Glomerular visceral epithelial cell (primary cell): ENCODE data around the gene RGL3.
"Not testable (repeated sequence)": the region's sequence is repeated elsewhere in the genome, so short reads cannot be mapped to it uniquely, and the experiment has no call there.

Experiments
- DNase-seq: peaks from one replicate; pipeline ENCODE4 v3.0.0-alpha.2; 2016; ENCODE audit errors: extremely low spot score

Gene RGL3

DNA sequence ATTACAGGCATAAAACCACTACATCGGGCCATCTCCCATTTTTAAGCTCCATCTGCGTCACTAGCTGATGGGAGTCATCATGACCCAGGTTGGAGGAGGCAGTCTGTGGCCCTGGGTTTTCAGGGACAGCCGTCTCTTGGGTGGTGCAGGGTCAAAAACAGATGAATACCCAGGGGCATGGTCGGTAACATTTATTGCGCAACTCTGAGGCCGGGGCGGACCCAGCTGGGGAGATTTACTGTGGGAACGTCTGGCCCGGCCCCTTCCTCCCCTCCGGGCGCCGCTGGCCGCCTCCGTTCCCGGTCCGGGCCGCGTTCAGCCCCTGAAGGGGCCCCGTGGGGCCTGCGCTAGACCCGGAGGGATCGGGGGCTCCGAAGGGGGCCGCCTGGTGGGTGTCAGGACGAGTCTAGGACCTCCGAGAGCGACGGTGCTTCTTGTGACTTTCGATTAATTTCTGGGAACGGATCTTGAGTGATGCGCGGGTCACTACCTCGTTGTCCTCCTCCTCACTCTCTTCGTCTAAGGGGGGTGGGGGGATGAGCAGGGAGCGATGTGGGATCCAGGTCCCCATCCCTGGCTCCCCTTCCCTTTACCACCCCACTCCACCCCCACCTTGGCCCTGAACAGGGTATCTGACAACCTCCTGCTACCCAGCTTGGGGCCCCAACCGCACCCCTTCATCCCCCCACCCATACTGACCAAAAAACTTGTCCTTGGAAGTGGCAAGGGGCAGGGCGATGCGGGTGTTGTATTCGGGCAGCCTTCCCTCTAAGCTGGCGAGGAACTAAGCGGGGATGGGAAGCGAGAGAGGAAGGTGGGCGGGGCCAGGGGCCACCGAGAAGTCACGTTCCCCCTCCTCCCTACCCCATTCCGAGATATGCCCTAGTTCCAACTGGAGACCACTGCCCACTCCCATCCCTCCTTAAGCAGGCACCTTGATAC, 1.6 kb upstream of the RGL3 start:
- no peak for DNase-seq

- DNase-seq: no peak
These were observed 993 bp downstream of the RGL3 start for GRCh38 chr19:11418094-11418548.

GRCh38 chr19:11416346-11417052, 2.6 kb downstream of the RGL3 start:
- DNase-seq: no peak

- DNase-seq: no peak
These were observed 4.6 kb downstream of the RGL3 start for GRCh38 chr19:11414544-11414943.

GRCh38 chr19:11410682-11411081, 8.4 kb downstream of the RGL3 start:
- peak; percentile 62 for DNase-seq

- no peak for DNase-seq
These were observed 10.5 kb downstream of the RGL3 start for GRCh38 chr19:11408591-11408990.

DNA sequence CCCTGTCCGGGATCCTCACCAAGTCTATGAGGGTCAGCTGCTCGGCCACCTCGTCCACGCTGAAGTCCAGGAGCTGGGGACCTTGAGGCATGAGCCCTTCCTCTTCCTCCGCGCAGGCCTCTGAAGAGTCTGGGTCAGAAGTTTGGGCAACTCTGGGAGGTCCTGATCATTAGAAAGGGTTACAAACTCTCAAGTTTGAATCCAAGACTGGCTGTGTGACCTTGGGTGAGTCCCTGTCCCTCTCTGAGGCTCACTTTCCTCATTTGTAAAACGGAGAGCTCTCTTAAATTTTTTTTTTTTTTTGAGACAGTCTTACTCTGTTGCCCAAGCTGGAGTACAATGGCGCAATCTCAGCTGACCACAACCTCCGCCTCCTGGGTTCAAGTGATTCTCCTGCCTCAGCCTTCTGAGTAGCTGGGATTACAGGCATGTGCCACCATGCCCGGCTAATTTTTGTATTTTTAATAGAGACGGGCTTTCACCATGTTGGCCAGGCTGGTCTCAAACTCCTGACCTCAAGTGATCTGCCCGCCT, 12.3 kb downstream of the RGL3 start:
- not testable (repeated sequence) for DNase-seq

- no peak for DNase-seq
These were observed 13.1 kb downstream of the RGL3 start for GRCh38 chr19:11405846-11406643.

- DNase-seq: no peak
These were observed 14.4 kb downstream of the RGL3 start for GRCh38 chr19:11404588-11405222.

GRCh38 chr19:11401808-11402543, 17.1 kb downstream of the RGL3 start:
- DNase-seq: no peak

DNA sequence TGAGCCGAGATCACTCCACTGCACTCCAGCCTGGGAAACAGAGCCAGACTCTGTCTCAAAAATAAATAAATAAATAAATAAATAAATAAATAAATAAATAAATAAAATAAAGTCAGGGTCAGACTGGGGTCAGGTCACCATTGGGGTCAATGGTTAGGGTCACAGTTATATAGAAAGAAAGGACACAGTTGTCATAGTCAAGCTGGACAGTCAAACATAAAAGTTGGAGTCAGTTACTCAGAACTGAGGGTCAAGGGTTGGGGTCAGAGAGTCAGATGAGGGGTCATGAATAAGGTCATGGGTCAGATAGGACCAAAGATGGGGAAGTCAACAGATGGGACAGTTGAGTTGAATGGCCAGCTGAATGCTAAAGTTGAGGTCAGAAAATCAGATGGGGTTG, 18.3 kb downstream of the RGL3 start:
- no peak for DNase-seq

DNA sequence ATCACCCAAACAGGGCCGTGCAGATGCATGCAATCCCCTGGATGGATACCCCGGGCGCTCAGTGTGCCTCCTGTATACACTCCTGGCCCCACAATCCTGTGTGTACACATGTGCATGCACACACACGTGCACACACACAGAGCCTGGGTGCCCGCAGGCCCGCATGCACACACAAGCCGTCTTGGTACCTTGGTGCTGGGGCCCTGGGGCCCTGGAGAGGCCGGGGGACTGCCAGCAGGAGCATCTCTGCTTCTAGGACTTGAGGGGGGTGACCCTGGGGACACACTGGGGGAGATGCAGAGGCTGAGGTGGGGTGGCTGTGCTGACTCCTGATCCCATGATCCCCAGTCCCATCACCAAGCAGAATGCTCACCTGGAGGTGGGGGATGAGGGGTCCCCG, 19.4 kb downstream of the RGL3 start:
- DNase-seq: no peak

DNA sequence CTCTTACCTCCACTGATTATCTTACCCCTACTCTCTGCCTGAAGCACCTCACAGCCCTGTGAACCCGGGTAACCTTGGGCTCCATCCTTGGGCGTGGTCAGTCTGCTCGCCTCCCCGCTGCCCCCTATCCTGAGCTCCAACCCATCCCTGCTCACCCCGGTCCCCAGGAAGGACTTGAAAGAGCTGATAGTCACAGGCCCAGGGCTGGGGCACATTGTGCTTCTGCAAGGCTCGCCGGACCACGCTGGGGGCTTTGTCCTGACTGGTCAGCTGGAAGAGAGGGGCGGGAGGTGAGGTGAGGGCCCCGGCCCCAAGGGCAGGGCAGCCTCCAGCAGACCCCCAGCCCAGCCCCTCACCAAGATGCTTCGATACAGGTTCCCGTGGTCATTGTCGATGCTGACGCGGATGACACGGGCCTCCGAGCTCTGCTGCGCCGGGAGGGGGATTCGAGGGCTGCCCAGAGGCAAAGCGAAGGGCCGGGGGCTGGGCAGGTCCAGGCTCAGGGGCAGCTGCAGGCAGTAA, 22.0 kb downstream of the RGL3 start:
- no peak for DNase-seq

DNA sequence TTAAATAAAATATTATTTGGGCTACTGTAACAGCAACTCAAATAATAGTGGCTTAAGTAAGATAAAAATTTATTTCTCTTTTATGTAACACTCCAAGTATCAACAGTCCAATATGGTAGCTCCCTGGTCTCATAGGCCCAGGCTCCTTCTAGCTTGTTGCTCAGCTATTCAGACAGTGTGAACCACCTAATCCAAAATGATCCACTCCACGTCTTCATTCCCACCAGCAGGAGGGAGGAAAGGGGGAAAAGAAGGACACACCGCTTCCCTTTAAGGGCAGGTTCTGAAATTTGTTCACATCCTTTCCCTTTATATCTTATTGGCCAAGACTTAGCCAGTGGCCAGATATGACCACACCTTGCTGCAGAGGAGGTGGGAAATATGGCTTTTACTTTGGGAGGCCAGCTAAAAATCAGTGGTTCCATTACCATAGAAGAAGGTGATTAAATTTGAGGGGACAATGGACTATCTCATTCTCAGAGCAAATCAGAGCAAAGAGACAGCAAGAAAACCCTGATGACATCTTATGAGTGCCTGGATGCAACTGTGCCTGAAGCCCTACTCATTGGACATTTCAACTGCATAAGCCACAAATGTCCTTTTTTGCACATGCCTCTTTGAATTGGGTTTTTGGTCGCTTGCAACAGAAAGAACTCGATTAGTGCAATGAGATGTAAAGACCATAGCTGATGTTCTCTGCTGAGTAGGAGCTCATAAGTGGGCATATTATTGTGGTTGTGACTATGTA, 28.0 kb downstream of the RGL3 start:
- DNase-seq: no peak

DNA sequence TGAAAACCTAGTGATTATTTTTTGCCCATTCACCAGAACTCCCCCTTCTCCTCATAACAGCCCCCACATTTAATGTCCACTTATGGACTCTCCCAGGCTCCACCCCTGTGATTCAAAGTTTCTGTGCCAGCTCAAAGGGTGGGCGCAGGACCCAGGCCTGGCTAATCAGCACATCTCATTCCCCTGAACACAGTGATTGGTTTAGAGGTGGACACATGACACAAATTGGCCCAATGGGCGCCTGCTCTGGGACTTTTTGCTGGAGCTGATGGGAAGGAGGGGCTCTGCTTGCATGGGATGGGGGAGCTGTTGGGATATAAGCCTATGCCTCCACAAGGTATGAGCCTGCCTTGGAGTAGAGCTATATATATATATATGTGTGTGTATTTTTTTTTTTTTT, 28.8 kb downstream of the RGL3 start:
- no peak for DNase-seq

DNA sequence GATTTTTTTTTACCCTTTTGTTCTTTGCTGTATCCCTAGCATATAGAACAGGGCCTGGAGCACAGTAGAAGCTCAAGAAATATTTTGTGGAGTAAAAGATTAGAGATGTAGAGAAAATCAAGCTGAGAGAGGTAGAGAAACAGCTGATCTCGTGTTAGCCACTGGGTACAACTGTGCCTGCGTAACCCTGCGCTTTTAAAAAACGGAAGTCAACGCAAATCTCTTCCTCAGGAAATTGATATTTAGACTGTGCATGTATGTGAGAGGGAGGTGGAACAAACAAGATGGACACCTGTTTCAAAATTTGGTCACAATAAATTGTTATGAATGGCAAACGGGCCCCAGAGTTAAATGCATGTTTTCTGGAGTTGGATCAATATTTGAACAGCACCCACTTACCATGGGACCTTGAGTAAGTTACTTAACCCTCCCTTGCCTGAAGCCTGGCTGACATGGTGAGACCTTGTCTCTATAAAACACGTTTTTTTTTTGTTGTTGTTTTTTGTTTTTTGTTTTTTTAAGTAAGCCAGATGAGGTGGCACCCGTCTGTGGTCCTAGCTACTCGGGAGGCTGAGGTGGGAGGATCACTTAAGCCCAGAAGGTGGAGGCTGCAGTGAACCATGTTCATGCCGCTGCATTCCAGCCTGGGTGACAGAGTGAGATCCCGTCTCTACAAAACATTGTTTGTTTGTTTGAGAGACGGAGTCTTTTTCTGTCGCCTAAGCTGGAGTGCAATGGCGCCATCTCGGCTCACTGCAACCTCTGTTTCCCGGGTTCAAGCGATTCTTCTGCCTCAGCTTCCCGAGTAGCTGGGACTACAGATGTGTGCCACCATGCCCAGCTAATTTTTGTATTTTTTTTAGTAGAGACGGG, 31.7 kb downstream of the RGL3 start:
- no peak for DNase-seq

DNA sequence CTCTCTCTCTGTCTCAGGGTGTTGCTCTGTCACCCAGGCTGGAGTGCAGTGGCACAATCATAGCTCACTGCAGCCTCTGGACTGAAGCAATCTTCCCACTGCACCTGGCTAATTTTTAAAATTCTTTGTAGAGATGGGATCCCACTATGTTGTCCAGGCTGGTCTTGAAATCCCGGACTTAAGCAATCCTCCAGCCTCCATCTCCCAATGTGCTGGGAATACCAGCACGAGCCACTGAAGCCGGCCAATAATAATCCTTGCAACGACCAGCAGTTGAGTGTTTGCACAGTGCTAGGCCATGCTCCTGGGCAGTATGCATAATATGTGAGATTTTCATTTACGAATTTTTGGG, 34.4 kb downstream of the RGL3 start:
- DNase-seq: no peak

DNA sequence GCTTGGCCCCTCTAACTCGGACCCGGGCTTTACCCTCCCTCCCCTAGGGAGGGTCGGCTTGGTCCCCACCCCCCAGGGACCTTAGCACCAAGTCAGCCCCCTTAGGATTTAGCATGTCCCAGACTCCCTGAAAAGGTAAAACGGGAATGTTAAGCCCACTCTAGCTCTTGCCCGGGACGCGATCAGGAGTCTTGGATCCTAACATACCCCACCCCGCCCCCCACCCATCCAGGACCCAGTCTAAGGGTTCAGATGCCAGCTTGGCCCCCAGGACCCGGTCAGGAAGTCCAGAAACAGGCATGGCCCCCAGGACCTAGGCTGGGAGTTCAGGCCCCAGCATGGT, 35.4 kb downstream of the RGL3 start:
- DNase-seq: no peak
